Thyroid gland (tissue), 4 donors: ENCODE results near the gene ABHD12. TPM values are rescaled to one million over a fixed set of nuclear protein-coding genes. Genes with fewer than 3 reads are reported as not detected.

Experiments used
- DNase-seq, 2 donors: peaks; one replicate each; pipeline ENCODE4 v3.0.0-alpha.2; 2019
- H3K27ac ChIP-seq, 3 donors: fragments of 200-600 bp; sonication (generic); 1 replicate in 2 of 3; 2 replicates in 1 of 3; pipeline ENCODE4 v1.5.1; 2016 to 2019; ENCODE audit warnings: mild to moderate bottlenecking in 1 of 3, moderate library complexity in 1 of 3
- H3K27me3 ChIP-seq: fragments of 200-600 bp; sonication (generic); one replicate; pipeline ENCODE4 v1.5.1; 2019
- H3K36me3 ChIP-seq, 2 donors: fragments of 200-600 bp; sonication (generic); one replicate each; pipeline ENCODE4 v1.5.1; 2016 to 2019
- H3K4me1 ChIP-seq, 2 donors: fragments of 200-600 bp; sonication (generic); one replicate each; pipeline ENCODE4 v1.5.1; 2017 to 2019
- H3K4me3 ChIP-seq, 3 donors: fragments of 200-600 bp; sonication (generic); replicated peaks in 1 of 3; 1 replicate in 2 of 3; 2 replicates in 1 of 3; pipeline ENCODE4 v1.5.1; 2016; ENCODE audit warnings: mild to moderate bottlenecking in 1 of 3
- H3K9me3 ChIP-seq: fragments of 200-600 bp; sonication (generic); one replicate; pipeline ENCODE4 v1.5.1; 2017
- CTCF ChIP-seq, 6 experiments: fragments of 200-600 bp in 3 of 6; fragments of 450-650 bp in 3 of 6; sonication (generic) in 3 of 6; IDR thresholded peaks; one replicate each; pipeline ENCODE4 v1.5.1; 2016 to 2019; ENCODE audit warnings: antibody characterized with exemption in 6 of 6, mild to moderate bottlenecking in 2 of 6, inconsistent platforms in 1 of 6, moderate library complexity in 1 of 6
- POLR2A ChIP-seq, 2 donors: fragments of 450-650 bp; IDR thresholded peaks; one replicate each; pipeline ENCODE4 v1.6.1; 2017; ENCODE audit warnings: antibody characterized with exemption in 2 of 2, mild to moderate bottlenecking in 2 of 2, moderate library complexity in 1 of 2
- WGBS, 2 donors: methylation state at CpG; one replicate each; pipeline ENCODE4 v1.1.5; 2017; 5-methylcytosine and 5-hydroxymethylcytosine counted together
- intact Hi-C: fragments of 100-400 bp; cut with DNase I; formaldehyde crosslinking; loops from one replicate; pipeline ENCODE4 v1.15.1; 2023
- total RNA-seq, 4 donors: library from RNA; depleted of rRNA; stranded (reverse); fragments of >200 nt; gene quantifications; one replicate each; pipeline ENCODE4 v1.2.3, GENCODE V29; 2016

The ABHD12 gene
- total RNA-seq, 4 donors from 2014 or later = 103 to 212 (median 179) TPM

- peak; percentile 92 to 95 for DNase-seq
- Histone ChIP-seq H3K27ac (peak overlapping the region; percentile 93 to 97 (median 93)), H3K36me3 (no peaks in the 10 kb centered on the region), H3K4me1 (peaks cover 38 to 63% of the 10 kb centered on the region in 2 donors), H3K9me3 (no peaks in the 10 kb centered on the region), H3K27me3 (no peaks in the 10 kb centered on the region), H3K4me3 (no peak overlapping the region)
- intact Hi-C loops = no loop called here
- WGBS, 2 donors = 49 to 63% methylated on average over 9 to 10 of the region's 12 CpGs
- TF ChIP-seq CTCF (IDR thresholded peaks at IDR 0.05) (peak in 3 of 6 experiments; percentile 18 to 37 (median 26)), POLR2A (IDR thresholded peaks at IDR 0.05) (peak in 1 of 2 donors; percentile 57)
Measured at GRCh38 chr20:25254986-25255680, 135.5 kb downstream of the ABHD12 start.

DNA sequence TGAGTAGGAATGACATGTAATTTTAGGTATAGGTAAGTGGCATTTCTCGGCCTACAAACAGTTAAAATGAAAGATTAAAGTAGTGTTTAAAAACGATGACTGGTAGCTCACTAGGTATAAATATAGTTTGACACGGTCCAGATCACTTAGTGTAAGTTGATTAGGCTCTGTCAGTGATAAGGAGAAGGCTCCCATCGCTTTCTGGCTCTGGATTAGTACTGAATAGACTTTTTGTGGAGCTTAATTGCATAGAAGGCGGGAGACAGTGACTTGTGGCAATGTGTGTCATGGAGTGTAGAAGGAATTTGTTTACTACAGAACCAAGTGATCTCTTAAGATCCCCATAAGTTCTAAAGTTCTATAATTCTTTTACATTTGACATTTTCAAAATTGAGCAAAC lies 136.1 kb downstream of the ABHD12 start:
- Histone ChIP-seq H3K36me3 (no peaks in the 10 kb centered on the region), H3K27ac (peak overlapping the region; percentile 93 to 97 (median 93)), H3K9me3 (no peaks in the 10 kb centered on the region), H3K4me1 (peaks cover 44 to 69% of the 10 kb centered on the region in 2 donors), H3K4me3 (no peak overlapping the region), H3K27me3 (no peaks in the 10 kb centered on the region)
- DNase-seq = no peak
- 67% methylated on average over 5 of the region's 5 CpGs for WGBS, 2 donors
- TF ChIP-seq CTCF (IDR thresholded peaks at IDR 0.05) (no peak), POLR2A (IDR thresholded peaks at IDR 0.05) (no peak)
- intact Hi-C loops = no loop called here

GRCh38 chr20:25253606-25254275 lies 136.9 kb downstream of the ABHD12 start:
- Histone ChIP-seq H3K27ac (peak overlapping the region; percentile 93 to 97 (median 93)), H3K4me3 (no peak overlapping the region), H3K4me1 (peaks cover 52 to 70% of the 10 kb centered on the region in 2 donors), H3K36me3 (no peaks in the 10 kb centered on the region), H3K9me3 (no peaks in the 10 kb centered on the region), H3K27me3 (no peaks in the 10 kb centered on the region)
- TF ChIP-seq POLR2A (IDR thresholded peaks at IDR 0.05) (no peak), CTCF (IDR thresholded peaks at IDR 0.05) (no peak)
- intact Hi-C loops = no loop called here
- WGBS, 2 donors = 43 to 48% methylated on average over 11 of the region's 11 CpGs
- DNase-seq = peak; percentile 71 to 76

DNA sequence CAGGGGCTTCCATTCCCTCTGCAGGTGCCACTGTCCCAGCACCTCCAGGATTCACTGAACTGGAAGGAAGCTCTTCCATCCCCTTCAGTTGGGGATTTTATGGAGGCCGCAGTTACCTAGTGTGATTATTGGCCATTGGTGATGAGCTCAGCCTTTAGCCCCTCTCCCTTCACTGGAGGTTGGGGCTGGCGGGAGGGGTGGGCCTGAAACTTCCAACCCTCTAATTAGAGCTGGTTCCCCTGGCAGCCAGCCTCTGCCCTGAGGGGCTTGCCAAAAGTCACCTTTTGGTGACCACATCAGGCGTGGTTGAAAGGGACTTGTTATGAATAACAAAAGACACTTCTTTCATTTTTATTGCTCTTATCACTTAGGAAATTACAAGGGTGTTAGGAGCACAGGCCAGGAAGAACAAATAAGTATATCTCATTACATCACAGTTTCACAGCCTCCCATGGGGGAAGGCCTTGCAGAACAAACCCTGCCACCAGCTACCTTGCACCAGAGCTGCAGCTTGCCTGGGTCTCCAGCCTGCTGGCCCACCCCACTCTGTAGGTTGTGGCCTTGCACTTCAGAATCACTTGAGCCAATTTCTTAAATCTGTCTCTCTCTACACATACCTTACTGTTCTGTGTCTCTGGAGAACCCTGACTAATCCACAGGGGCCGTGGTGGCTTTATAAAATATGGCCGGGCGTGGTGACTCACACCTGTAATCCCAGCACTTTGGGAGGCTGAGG lies 137.8 kb downstream of the ABHD12 start:
- Histone ChIP-seq H3K27ac (peak overlapping the region; percentile 93 to 97 (median 93)), H3K4me1 (peaks cover 54 to 70% of the 10 kb centered on the region in 2 donors), H3K27me3 (no peaks in the 10 kb centered on the region), H3K36me3 (no peaks in the 10 kb centered on the region), H3K4me3 (no peak overlapping the region), H3K9me3 (no peaks in the 10 kb centered on the region)
- TF ChIP-seq CTCF (IDR thresholded peaks at IDR 0.05) (no peak), POLR2A (IDR thresholded peaks at IDR 0.05) (no peak)
- DNase-seq = no peak
- 84 to 90% methylated on average over 6 of the region's 6 CpGs for WGBS, 2 donors
- intact Hi-C loops = no loop called here
